Common myeloid progenitor, CD34-positive (primary cell): ENCODE data around the gene ITPR2.
"Not testable (repeated sequence)": the region's sequence is repeated elsewhere in the genome, so short reads cannot be mapped to it uniquely, and the experiment has no call there.

Experiments
- CTCF ChIA-PET: fragments of 350-600 bp; sonication (Branson Sonifier 250); formaldehyde crosslinking; loops from one replicate; lab custom pipeline; 2021; ENCODE audit warnings: antibody characterized with exemption; lab: Charles Lee
- POLR2A ChIA-PET: fragments of 350-600 bp; sonication (Branson Sonifier 250); formaldehyde crosslinking; loops from one replicate; lab custom pipeline; 2021; ENCODE audit warnings: antibody characterized with exemption; lab: Charles Lee
- DNase-seq, 3 donors: peaks; one replicate each; pipeline versions ENCODE4 v3.0.0 to v3.0.0-alpha.2; 2013
- H3K27ac ChIP-seq, 2 experiments: 1 replicate in 1 of 2; 2 replicates in 1 of 2; pipeline ENCODE4 v1.7.0; 2013; ENCODE audit warnings: inconsistent platforms in 2 of 2, low read length in 2 of 2, mild to moderate bottlenecking in 2 of 2, low read depth in 1 of 2, moderate library complexity in 1 of 2; ENCODE audit not compliant: severe bottlenecking in 2 of 2, insufficient read depth in 1 of 2, poor library complexity in 1 of 2
- H3K27me3 ChIP-seq, 5 experiments: replicated peaks in 2 of 5; 1 replicate in 3 of 5; 2 replicates in 2 of 5; pipeline versions ENCODE4 v1.6.1 to v1.7.0; 2013; ENCODE audit warnings: low read length in 4 of 5, mild to moderate bottlenecking in 2 of 5, moderate library complexity in 2 of 5, inconsistent platforms in 1 of 5; ENCODE audit not compliant: insufficient read depth in 5 of 5, control insufficient read depth in 4 of 5
- H3K36me3 ChIP-seq, 4 experiments: 1 replicate in 2 of 4; 2 replicates in 2 of 4; pipeline versions ENCODE4 v1.6.1 to v1.7.0; 2013; ENCODE audit warnings: low read length in 3 of 4, control low read depth in 1 of 4, mild to moderate bottlenecking in 1 of 4; ENCODE audit not compliant: control insufficient read depth in 4 of 4, insufficient read depth in 4 of 4
- H3K4me1 ChIP-seq, 4 experiments: 1 replicate in 3 of 4; 2 replicates in 1 of 4; pipeline versions ENCODE4 v1.6.1 to v1.7.1; 2013; ENCODE audit warnings: low read length in 3 of 4, mild to moderate bottlenecking in 3 of 4, control low read depth in 1 of 4, inconsistent platforms in 1 of 4, moderate library complexity in 1 of 4; ENCODE audit not compliant: control insufficient read depth in 4 of 4, insufficient read depth in 4 of 4; ENCODE audit errors: control extremely low read depth in 1 of 4
- H3K4me3 ChIP-seq, 7 experiments: 1 replicate in 4 of 7; 2 replicates in 3 of 7; pipeline versions ENCODE4 v1.5.1 to v1.7.0; 2013; ENCODE audit warnings: mild to moderate bottlenecking in 7 of 7, low read length in 6 of 7, moderate library complexity in 6 of 7, inconsistent platforms in 2 of 7, low read depth in 2 of 7, control low read depth in 1 of 7; ENCODE audit not compliant: insufficient read depth in 4 of 7, control insufficient read depth in 1 of 7; ENCODE audit errors: extremely low read depth in 1 of 7
- H3K9me3 ChIP-seq, 5 experiments: 1 replicate in 4 of 5; 2 replicates in 1 of 5; pipeline versions ENCODE4 v1.6.1 to v1.7.1; 2013; ENCODE audit warnings: low read length in 4 of 5, mild to moderate bottlenecking in 2 of 5, inconsistent platforms in 1 of 5, low read depth in 1 of 5, moderate library complexity in 1 of 5; ENCODE audit not compliant: control insufficient read depth in 4 of 5, insufficient read depth in 2 of 5; ENCODE audit errors: control extremely low read depth in 1 of 5
- WGBS: methylation state at CpG from one replicate; pipeline ENCODE4 v1.1.5; 2013; ENCODE audit not compliant: insufficient coverage; 5-methylcytosine and 5-hydroxymethylcytosine counted together

The ITPR2 gene

DNA sequence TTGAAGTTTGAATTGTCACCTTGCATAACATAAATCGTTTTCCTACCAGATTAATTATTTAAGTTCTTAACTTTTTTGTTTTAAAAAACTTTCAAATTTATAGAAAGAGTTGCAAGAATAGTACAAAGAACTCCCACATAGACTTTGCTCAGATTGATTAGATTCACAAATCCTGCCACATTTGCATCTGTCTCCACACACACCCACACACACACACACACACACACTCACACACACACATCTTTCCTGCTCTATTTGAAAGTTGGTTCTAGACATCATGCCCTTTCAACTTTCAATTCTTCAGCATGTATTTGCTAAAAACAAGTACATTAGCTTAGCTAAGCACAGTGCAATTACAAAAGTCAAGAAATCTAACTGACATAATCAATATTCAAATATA is 184.0 kb downstream of the ITPR2 start:
- Histone ChIP-seq H3K9me3 (peaks cover 0 to 5% (median 0%) of the 10 kb centered on the region in 5 experiments), H3K4me1 (no peaks in the 10 kb centered on the region), H3K4me3 (no peak overlapping the region), H3K27ac (no peak overlapping the region), H3K36me3 (peaks cover 11 to 47% (median 23%) of the 10 kb centered on the region in 4 experiments), H3K27me3 (no peaks in the 10 kb centered on the region)
- ChIA-PET CTCF (no interaction called here), POLR2A (no interaction called here)
- WGBS = no CpG with 5 or more reads among the region's 1 CpG
- no peak for DNase-seq

DNA sequence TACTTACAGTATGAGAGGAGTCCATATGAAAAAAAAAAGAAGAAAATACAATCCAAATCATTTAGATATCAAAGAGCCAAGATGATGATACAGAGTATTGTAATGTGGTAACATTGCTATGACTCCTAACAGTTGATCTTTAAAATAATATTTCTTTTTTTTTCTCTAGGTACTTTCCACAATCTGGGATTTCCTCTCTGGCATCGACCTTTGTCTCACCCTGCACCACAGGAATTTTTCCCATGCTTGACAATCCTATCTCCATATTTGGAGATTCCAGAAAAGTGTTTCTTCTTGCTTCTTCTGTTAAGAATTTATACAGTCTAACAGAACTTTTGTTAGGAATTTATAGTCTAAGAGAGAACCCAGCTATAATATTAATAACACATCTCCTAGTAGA is 184.4 kb downstream of the ITPR2 start:
- ChIA-PET CTCF (no interaction called here), POLR2A (no interaction called here)
- Histone ChIP-seq H3K27ac (no peak overlapping the region), H3K36me3 (peaks cover 11 to 44% (median 22%) of the 10 kb centered on the region in 4 experiments), H3K4me1 (no peaks in the 10 kb centered on the region), H3K4me3 (no peak overlapping the region), H3K9me3 (peaks cover 0 to 5% (median 0%) of the 10 kb centered on the region in 5 experiments), H3K27me3 (no peaks in the 10 kb centered on the region)
- DNase-seq = no peak
- no CpG with 5 or more reads among the region's 1 CpG for WGBS

DNA sequence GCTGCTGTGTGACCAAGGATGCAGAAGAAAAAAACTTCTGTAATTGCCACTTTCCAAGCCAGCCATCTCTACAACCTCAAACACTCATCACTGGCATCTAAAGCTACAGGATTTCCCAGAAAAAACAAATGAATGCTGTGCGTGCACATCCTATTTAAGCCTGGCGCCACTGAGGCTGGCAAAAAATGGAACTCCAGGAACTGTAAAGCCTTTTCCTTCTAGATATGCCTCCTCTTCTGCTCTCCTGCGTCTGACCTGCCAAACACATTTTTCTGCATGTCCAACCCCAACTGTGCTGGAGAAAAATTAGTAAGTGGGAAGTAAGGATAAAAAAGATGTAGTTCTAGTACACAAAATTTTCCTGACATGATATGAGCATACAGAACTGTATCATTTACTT is 184.9 kb downstream of the ITPR2 start:
- Histone ChIP-seq H3K4me1 (no peaks in the 10 kb centered on the region), H3K27me3 (no peaks in the 10 kb centered on the region), H3K27ac (no peak overlapping the region), H3K36me3 (peaks cover 11 to 39% (median 20%) of the 10 kb centered on the region in 4 experiments), H3K4me3 (no peak overlapping the region), H3K9me3 (peaks cover 0 to 5% (median 0%) of the 10 kb centered on the region in 5 experiments)
- 100% methylated on average over 2 of the region's 3 CpGs for WGBS
- POLR2A ChIA-PET = no interaction called here
- CTCF ChIA-PET = no interaction called here
- DNase-seq = no peak

DNA sequence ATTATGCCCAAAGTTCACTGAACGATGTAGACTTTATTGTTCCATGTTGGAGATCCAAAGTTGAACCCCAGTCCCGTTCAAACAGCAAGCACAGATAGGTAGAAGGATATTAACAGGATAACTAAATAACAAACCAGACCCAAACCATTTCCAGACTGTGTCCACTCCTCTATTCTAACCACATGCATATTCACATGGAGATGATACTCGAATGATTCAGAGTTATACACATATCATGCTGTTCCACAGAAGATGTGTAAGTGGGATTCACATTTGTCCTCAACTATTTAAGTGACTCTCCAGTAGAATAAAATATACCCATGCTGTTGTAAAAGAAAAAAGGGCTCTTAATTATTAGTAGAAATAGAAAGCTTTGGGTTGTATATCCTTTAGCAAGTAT is 185.9 kb downstream of the ITPR2 start:
- H3K27me3 ChIP-seq = no peaks in the 10 kb centered on the region
- CTCF ChIA-PET = no interaction called here
- H3K4me3 ChIP-seq = no peak overlapping the region
- DNase-seq = no peak
- 100% methylated on average over 3 of the region's 3 CpGs for WGBS
- no peak overlapping the region for H3K27ac ChIP-seq
- H3K9me3 ChIP-seq = peaks cover 0 to 5% (median 0%) of the 10 kb centered on the region in 5 experiments
- H3K36me3 ChIP-seq = peaks cover 11 to 29% (median 19%) of the 10 kb centered on the region in 4 experiments
- POLR2A ChIA-PET = no interaction called here
- H3K4me1 ChIP-seq = no peaks in the 10 kb centered on the region

DNA sequence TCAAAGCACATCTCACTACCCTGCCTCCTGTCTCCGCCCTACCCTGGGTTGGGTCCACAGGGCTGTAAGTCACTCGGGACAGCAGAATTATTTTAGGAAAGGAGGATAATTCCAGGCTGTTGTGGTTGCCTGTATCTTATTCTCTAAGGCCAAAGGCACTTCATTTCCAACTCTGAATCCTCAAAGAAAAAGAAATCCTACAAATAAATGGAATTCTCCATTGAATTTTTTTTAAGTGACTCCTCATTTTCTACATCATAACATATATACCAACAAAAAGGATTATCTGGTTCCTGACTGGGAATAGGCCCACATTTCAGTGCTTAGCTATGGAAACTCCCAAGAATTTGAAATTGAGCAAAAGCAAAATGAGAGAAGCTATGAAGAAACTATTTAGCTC is 186.4 kb downstream of the ITPR2 start:
- Histone ChIP-seq H3K36me3 (peaks cover 6 to 24% (median 16%) of the 10 kb centered on the region in 4 experiments), H3K27ac (no peak overlapping the region), H3K4me1 (no peaks in the 10 kb centered on the region), H3K9me3 (peaks cover 0 to 5% (median 0%) of the 10 kb centered on the region in 5 experiments), H3K4me3 (no peak overlapping the region), H3K27me3 (no peaks in the 10 kb centered on the region)
- no peak for DNase-seq
- no CpG with 5 or more reads among the region's 2 CpGs for WGBS
- POLR2A ChIA-PET = no interaction called here
- CTCF ChIA-PET = no interaction called here

GRCh38 chr12:26644376-26644775 is 188.6 kb downstream of the ITPR2 start:
- H3K4me1 ChIP-seq, H3K4me3 ChIP-seq, POLR2A ChIA-PET, DNase-seq, H3K9me3 ChIP-seq, H3K27me3 ChIP-seq, H3K27ac ChIP-seq, CTCF ChIA-PET: not testable (repeated sequence)
- H3K36me3 ChIP-seq = peaks cover 4 to 16% (median 13%) of the 10 kb centered on the region in 4 experiments
- no CpG with 5 or more reads among the region's 3 CpGs for WGBS

DNA sequence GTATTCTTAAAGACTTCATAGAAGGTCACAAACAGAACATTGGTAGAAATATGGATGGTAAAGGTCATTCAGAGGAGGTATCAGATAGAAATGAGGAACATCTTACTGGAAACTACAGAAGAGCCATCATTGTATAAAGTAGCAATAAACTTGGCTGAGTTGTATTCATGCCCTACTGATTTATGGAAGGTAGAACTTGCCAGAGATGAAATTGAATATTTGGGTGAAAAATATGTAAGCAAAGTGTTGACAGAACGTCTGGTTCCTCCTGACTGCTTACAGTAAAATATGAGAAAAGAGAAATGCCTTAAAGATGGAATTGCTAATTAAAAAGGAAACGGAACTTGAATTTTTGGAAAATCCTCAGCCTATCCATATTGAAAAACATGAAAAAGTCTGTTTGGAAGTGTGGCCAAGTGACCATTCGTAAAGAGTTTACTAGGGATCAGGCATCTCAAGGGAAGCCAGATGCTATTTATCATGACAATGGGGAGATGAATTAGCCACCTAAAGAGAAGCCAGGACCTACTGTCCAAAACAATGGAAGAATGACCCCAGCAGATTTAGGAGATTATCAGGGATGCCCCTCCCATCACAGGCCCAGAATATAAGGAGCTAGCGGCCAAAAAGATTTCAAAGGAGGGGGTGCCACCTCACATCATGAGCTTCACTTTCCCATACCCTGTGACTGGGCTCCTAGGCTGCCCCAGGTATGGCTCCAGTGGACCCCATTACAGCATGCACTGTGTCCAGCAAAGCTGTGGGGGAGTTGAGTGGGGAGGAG is 189.3 kb downstream of the ITPR2 start:
- DNase-seq = no peak
- POLR2A ChIA-PET = no interaction called here
- 95% methylated on average over 4 of the region's 4 CpGs for WGBS
- Histone ChIP-seq H3K4me1 (no peaks in the 10 kb centered on the region), H3K36me3 (peaks cover 6 to 16% (median 13%) of the 10 kb centered on the region in 4 experiments), H3K4me3 (no peak overlapping the region), H3K9me3 (no peaks in the 10 kb centered on the region), H3K27ac (no peak overlapping the region), H3K27me3 (no peaks in the 10 kb centered on the region)
- CTCF ChIA-PET = no interaction called here
